Bronchial epithelial cell (primary cell): ENCODE measurements around the gene NADSYN1. TPM values are rescaled to one million over a fixed set of nuclear protein-coding genes. Genes with fewer than 3 reads are reported as not detected.

Experiments used
- DNase-seq: peaks from one replicate; pipeline ENCODE4 v3.0.0-alpha.2; 2010; ENCODE audit warnings: low read depth
- FAIRE-seq: peaks from 2 replicates; lab custom pipeline; 2011; peaks lifted over from hg19 to GRCh38; lab: Jason Lieb, UNC
- H3K27me3 ChIP-seq: 2 replicates; pipeline ENCODE4 v1.5.1; 2011; ENCODE audit warnings: low read length; ENCODE audit not compliant: control insufficient read depth, insufficient read depth
- H3K36me3 ChIP-seq: 2 replicates; pipeline ENCODE4 v1.5.1; 2011; ENCODE audit warnings: low read length; ENCODE audit not compliant: control insufficient read depth, insufficient read depth
- H3K4me3 ChIP-seq: 2 replicates; pipeline ENCODE4 v1.5.1; 2011; ENCODE audit warnings: mild to moderate bottlenecking, low read depth, low read length, control low read depth
- total RNA-seq: library from RNA; depleted of rRNA; stranded (reverse); fragments of >200 nt; gene quantifications from 2 replicates; pipeline ENCODE4 v1.2.1, GENCODE V29; 2014
- TF ChIP-seq, protein P1 (sequence below): IDR thresholded peaks from 2 replicates; pipeline ENCODE4 v1.5.1; 2011; ENCODE audit warnings: mild to moderate bottlenecking, moderate library complexity, low read length, control low read depth, inconsistent platforms; ENCODE audit not compliant: insufficient read depth, severe bottlenecking

NADSYN1 gene
- total RNA-seq, 1 donor from 2014 or later, result 69.8 TPM

DNA sequence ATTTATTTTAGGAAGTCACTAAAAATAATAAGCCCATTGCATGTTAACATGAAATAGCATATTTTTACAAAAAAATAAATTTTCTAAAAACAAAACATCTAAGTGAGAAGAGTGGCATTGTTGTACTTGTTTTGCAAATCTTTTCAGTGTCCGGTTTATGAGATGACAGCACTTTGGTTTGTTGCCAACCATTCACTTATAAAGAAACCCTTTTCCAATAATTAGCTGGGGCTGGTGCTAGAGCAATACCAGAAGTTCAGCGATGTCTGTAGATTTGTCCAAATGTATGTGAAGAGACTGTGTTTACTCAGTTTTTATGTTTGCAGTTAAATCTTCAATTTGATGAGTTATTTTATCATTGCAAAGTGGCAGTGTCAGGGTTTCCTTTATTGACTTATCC is 52.0 kb downstream of the NADSYN1 start:
- DNase-seq, result no peak
- peaks cover 8% of the 10 kb centered on the region for H3K36me3 ChIP-seq
- no peaks in the 10 kb centered on the region for H3K27me3 ChIP-seq
- H3K4me3 ChIP-seq, result no peak overlapping the region
- no peak for FAIRE-seq
- TF ChIP-seq, protein P1, sequence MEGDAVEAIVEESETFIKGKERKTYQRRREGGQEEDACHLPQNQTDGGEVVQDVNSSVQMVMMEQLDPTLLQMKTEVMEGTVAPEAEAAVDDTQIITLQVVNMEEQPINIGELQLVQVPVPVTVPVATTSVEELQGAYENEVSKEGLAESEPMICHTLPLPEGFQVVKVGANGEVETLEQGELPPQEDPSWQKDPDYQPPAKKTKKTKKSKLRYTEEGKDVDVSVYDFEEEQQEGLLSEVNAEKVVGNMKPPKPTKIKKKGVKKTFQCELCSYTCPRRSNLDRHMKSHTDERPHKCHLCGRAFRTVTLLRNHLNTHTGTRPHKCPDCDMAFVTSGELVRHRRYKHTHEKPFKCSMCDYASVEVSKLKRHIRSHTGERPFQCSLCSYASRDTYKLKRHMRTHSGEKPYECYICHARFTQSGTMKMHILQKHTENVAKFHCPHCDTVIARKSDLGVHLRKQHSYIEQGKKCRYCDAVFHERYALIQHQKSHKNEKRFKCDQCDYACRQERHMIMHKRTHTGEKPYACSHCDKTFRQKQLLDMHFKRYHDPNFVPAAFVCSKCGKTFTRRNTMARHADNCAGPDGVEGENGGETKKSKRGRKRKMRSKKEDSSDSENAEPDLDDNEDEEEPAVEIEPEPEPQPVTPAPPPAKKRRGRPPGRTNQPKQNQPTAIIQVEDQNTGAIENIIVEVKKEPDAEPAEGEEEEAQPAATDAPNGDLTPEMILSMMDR, result no peak

DNA sequence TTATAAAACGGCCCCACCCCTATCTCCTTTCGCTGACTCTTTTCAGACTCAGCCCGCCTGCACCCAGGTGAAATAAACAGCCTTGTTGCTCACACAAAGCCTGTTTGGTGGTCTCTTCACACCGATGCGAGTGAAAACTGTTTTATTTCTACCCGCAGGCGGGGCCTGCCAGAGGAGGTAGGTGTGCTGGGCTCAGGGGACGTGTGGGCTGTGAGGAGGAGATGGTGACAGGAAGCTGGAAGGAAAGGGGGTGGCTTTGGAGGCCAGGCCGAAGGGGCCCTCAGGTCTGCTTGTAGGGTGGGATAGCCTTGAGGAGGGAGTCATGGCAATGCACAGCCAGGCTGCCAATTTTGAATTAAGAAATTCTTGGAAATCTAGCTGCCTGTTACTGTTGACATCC is 52.8 kb downstream of the NADSYN1 start:
- no peak for FAIRE-seq
- DNase-seq, result no peak
- Histone ChIP-seq H3K4me3 (no peak overlapping the region), H3K27me3 (no peaks in the 10 kb centered on the region), H3K36me3 (peaks cover 6% of the 10 kb centered on the region)
- TF ChIP-seq, protein P1, result no peak

DNA sequence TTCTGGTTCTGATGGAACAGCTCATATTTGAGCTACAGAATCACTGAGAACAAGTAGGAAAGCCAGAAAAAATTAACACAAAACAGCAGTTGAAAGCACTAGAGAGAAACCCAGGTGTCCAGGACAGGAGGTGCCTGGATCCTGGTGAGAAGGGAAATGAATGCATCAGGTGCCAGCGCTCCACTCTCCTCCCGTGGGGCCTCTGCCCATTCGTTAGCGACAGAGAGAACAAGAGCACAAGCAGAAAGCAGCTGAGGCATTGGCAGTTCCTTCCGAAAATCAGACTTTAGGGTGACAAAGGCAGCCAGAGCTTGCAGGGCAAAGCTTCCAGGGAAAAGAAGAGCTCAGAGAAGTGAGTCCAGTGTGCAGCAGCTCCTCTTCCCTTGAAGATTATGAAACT is 54.1 kb downstream of the NADSYN1 start:
- no peak for DNase-seq

DNA sequence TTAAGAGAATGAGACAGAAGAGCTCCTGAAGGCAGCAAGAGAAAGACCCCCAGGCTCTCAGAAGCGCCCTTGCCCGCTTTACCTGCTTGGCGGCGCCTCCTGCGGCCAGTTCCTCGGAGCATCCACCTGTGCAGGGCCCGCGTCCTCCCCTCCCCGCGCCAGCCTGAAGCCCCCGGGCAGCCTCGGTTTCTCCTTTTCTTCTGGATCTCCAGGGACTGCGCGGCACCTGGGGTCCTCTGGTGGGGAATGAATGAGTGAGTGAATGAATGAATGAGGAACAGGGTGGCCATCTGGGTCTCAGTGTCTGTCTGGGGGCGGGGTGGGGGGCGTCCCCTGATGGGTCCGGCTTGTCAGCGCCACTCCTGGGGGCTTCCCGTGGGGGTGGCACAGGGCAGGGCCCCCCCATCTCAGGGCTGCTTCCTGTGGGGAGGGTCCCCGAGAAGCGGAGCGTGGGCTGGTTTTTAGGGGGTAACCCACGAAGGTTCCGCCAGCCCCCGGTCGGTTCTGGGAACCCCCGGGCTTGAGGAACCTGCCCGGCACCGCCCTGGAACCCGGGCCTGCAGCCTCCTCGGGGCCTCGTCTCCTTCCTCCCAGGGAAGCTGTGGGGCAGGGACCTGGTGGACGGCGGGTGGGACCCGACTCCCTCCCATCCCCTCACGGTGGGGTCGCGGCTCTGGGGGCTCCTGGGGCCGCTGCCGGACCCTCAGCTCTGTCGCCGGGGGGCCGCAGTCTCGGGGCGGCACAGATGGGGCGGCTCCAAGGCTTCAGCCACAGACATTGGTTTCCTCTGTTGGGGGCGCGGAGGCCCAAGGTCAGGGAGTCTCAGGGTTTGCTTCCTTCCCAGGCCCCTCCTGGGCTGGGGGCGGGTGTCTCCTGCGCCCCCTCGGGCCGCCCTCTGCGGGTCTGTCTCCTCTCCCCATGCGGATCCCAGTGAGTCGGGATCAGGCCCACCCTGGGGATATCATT is 65.8 kb downstream of the NADSYN1 start:
- Histone ChIP-seq H3K4me3 (no peak overlapping the region), H3K36me3 (no peaks in the 10 kb centered on the region), H3K27me3 (no peaks in the 10 kb centered on the region)
- FAIRE-seq (no peak), DNase-seq (no peak)
- TF ChIP-seq, protein P1, result no peak

More for the DNA sequence above, 54.1 kb downstream of the NADSYN1 start:
- no peak for FAIRE-seq
- no peaks in the 10 kb centered on the region for H3K36me3 ChIP-seq
- TF ChIP-seq, protein P1, result no peak
- no peak overlapping the region for H3K4me3 ChIP-seq
- no peaks in the 10 kb centered on the region for H3K27me3 ChIP-seq

DNA sequence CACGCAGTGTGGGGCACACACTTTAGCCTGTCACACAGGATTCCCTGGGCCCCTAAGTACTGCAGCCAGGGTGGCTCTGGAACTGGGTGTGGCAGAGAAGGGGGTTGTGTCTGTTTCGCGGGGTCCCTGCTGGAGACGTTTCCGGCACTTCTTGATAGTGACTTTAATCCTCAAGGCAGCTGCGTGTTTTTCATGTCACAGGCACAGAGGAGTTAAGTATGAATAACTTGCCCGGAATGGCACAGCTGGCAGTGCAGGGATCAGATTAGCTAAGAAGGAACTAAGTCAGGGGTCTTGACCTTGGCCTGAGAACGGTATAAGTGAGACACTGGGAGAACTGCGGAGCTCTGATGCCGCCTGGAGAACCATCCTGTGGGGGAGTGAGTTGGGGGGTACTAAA is 66.5 kb downstream of the NADSYN1 start:
- H3K4me3 ChIP-seq, result no peak overlapping the region
- H3K27me3 ChIP-seq, result no peaks in the 10 kb centered on the region
- DNase-seq (no peak), FAIRE-seq (no peak)
- TF ChIP-seq, protein P1, result no peak
- no peaks in the 10 kb centered on the region for H3K36me3 ChIP-seq
